ENCODE results near the gene PPP6R3. TPM values are rescaled to one million over a fixed set of nuclear protein-coding genes. Genes with fewer than 3 reads are reported as not detected.
"Not testable (repeated sequence)": the region's sequence is repeated elsewhere in the genome, so short reads cannot be mapped to it uniquely, and the experiment has no call there.

PPP6R3 gene
- total RNA-seq, 1 donor from 2014 or later: 121 TPM

- no peak for TF ChIP-seq POLR2A (IDR thresholded peaks at IDR 0.05)
These were observed 157.6 kb downstream of the PPP6R3 start for GRCh38 chr11:68617925-68618809.

GRCh38 chr11:68621826-68622225 is 161.3 kb downstream of the PPP6R3 start:
- H3K9me3 ChIP-seq: no peaks in the 10 kb centered on the region
- no peak for TF ChIP-seq POLR2A (IDR thresholded peaks at IDR 0.05)
- H3K4me3 ChIP-seq: no peak overlapping the region
- no peaks in the 10 kb centered on the region for H3K27me3 ChIP-seq
- intact Hi-C loops (cut with DNase I): no loop called here
- DNase-seq (ENCODE audit: extremely low spot score in 2 of 2): no peak
- no peaks in the 10 kb centered on the region for H3K4me1 ChIP-seq
- no peaks in the 10 kb centered on the region for H3K36me3 ChIP-seq
- no peak overlapping the region for H3K27ac ChIP-seq

More at GRCh38 chr11:68617925-68618809, 157.6 kb downstream of the PPP6R3 start:
- Histone ChIP-seq H3K27ac (no peak overlapping the region), H3K4me3 (no peak overlapping the region), H3K4me1 (no peaks in the 10 kb centered on the region), H3K36me3 (peaks cover 0 to 13% of the 10 kb centered on the region in 2 donors), H3K9me3 (no peaks in the 10 kb centered on the region), H3K27me3 (no peaks in the 10 kb centered on the region)
- no peak for DNase-seq (ENCODE audit: extremely low spot score in 2 of 2)
- intact Hi-C loops (cut with DNase I): no loop called here

- H3K27ac ChIP-seq; H3K36me3 ChIP-seq; H3K4me1 ChIP-seq; intact Hi-C loops (cut with DNase I); H3K4me3 ChIP-seq; H3K27me3 ChIP-seq; H3K9me3 ChIP-seq; DNase-seq (ENCODE audit: extremely low spot score in 2 of 2): not testable (repeated sequence)
These were observed 163.2 kb downstream of the PPP6R3 start for GRCh38 chr11:68623706-68624105.

- H3K36me3 ChIP-seq; H3K4me1 ChIP-seq; H3K27ac ChIP-seq; H3K27me3 ChIP-seq; H3K9me3 ChIP-seq; intact Hi-C loops (cut with DNase I); DNase-seq (ENCODE audit: extremely low spot score in 2 of 2); H3K4me3 ChIP-seq: not testable (repeated sequence)
These were observed 164.5 kb downstream of the PPP6R3 start for GRCh38 chr11:68625069-68625468.

- H3K9me3 ChIP-seq; H3K36me3 ChIP-seq; H3K27me3 ChIP-seq; H3K27ac ChIP-seq; H3K4me1 ChIP-seq; H3K4me3 ChIP-seq; intact Hi-C loops (cut with DNase I); DNase-seq (ENCODE audit: extremely low spot score in 2 of 2): not testable (repeated sequence)
These were observed 165.7 kb downstream of the PPP6R3 start for GRCh38 chr11:68626236-68626635.

- H3K27me3 ChIP-seq; H3K4me3 ChIP-seq; H3K4me1 ChIP-seq; intact Hi-C loops (cut with DNase I); H3K27ac ChIP-seq; DNase-seq (ENCODE audit: extremely low spot score in 2 of 2); H3K9me3 ChIP-seq; H3K36me3 ChIP-seq: not testable (repeated sequence)
These were observed 168.3 kb downstream of the PPP6R3 start for GRCh38 chr11:68628837-68629236.

- H3K36me3 ChIP-seq; H3K4me1 ChIP-seq; H3K27me3 ChIP-seq; H3K9me3 ChIP-seq; intact Hi-C loops (cut with DNase I); DNase-seq (ENCODE audit: extremely low spot score in 2 of 2); H3K4me3 ChIP-seq; H3K27ac ChIP-seq: not testable (repeated sequence)
These were observed 171.8 kb downstream of the PPP6R3 start for GRCh38 chr11:68632375-68632774.

GRCh38 chr11:68632802-68633201 is 172.2 kb downstream of the PPP6R3 start:
- DNase-seq (ENCODE audit: extremely low spot score in 2 of 2): no peak
- Histone ChIP-seq H3K9me3 (no peaks in the 10 kb centered on the region), H3K4me3 (no peak overlapping the region), H3K36me3 (no peaks in the 10 kb centered on the region), H3K4me1 (no peaks in the 10 kb centered on the region), H3K27ac (no peak overlapping the region), H3K27me3 (no peaks in the 10 kb centered on the region)
- TF ChIP-seq CTCF (IDR thresholded peaks at IDR 0.05) (no peak), POLR2A (IDR thresholded peaks at IDR 0.05) (no peak), POLR2AphosphoS5 (IDR thresholded peaks at IDR 0.05; ENCODE audit: insufficient read depth in 1 of 2, low read depth in 1 of 2) (no peak)
- intact Hi-C loops (cut with DNase I): no loop called here

GRCh38 chr11:68634606-68635005 is 174.1 kb downstream of the PPP6R3 start:
- intact Hi-C loops (cut with DNase I); DNase-seq (ENCODE audit: extremely low spot score in 2 of 2); H3K4me1 ChIP-seq; H3K4me3 ChIP-seq; H3K27ac ChIP-seq; H3K27me3 ChIP-seq; H3K9me3 ChIP-seq; H3K36me3 ChIP-seq: not testable (repeated sequence)

GRCh38 chr11:68635172-68635571 is 174.6 kb downstream of the PPP6R3 start:
- H3K27ac ChIP-seq; H3K27me3 ChIP-seq; intact Hi-C loops (cut with DNase I); H3K4me3 ChIP-seq; H3K9me3 ChIP-seq; H3K36me3 ChIP-seq; H3K4me1 ChIP-seq; DNase-seq (ENCODE audit: extremely low spot score in 2 of 2): not testable (repeated sequence)

- DNase-seq (ENCODE audit: extremely low spot score in 2 of 2); intact Hi-C loops (cut with DNase I); H3K9me3 ChIP-seq; H3K4me3 ChIP-seq; H3K27me3 ChIP-seq; H3K4me1 ChIP-seq; H3K36me3 ChIP-seq; H3K27ac ChIP-seq: not testable (repeated sequence)
These were observed 175.3 kb downstream of the PPP6R3 start for GRCh38 chr11:68635883-68636282.

GRCh38 chr11:68639322-68639721 is 178.8 kb downstream of the PPP6R3 start:
- H3K27ac ChIP-seq; H3K36me3 ChIP-seq; H3K9me3 ChIP-seq; DNase-seq (ENCODE audit: extremely low spot score in 2 of 2); H3K4me1 ChIP-seq; H3K27me3 ChIP-seq; intact Hi-C loops (cut with DNase I); H3K4me3 ChIP-seq: not testable (repeated sequence)

Data from vagina (tissue), 2 donors.